Stimulated activated naive CD4-positive, alpha-beta T cell treated with Interleukin-2 at 50 U/mL for 16 hours (primary cell): ENCODE results near the gene KRT33A.
"Not testable (repeated sequence)": the region's sequence is repeated elsewhere in the genome, so short reads cannot be mapped to it uniquely, and the experiment has no call there.

ENCODE experiments used
- DNase-seq: peaks from one replicate; lab custom pipeline; 2025; lab: John Stamatoyannopoulos, UW

The KRT33A gene

DNA sequence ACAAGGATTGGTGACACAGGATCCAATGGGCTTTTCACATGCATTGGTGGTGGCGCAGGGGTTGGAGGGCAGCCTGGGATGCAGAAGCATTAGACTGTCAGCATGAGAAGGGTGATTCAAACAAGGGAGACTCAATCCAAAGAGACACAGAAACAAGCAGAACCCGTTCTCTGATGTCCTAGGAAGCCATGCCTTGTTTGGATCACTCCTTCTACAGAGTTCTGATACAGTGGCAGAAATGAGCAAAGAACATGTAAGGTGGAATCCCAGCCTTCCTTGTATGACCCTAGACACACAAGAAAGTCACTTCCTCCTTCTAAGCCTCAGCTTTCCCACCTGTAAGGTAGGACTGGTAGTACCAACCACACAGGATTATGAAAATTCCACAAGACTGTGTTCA, 13.3 kb upstream of the KRT33A start:
- DNase-seq, result no peak

DNA sequence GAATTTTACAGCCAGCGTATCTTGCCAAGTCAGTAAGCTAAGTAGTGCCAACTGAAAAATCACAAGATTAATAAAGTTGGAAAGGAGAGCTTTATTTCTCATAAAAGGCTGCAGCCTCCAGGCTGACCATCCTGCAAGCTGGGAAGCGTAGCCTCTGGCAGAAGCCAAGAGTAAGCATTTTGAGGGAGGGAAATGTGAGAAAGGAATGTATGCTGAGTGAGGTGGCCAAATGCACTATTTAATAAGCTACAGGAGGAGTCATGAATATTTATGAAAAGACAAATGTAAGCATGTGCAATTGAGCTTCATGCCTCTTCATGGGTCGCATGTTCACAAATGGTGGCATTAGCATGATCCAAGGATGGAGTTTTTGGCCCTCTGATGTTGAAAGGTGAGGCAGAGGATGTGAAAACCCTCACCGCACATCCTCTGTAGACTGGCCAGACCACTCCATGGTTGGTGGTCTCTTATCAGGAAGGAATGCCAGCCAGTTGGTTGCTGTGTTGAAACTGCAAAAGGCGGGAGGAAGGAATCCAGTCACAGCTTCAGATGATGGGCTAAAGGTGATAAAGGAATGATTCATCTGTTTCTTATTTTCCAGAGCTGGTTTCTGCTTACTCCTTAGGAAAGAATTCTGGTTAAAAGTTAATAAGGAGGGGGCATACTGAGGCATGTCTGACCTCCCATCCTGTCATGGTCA, 9.8 kb upstream of the KRT33A start:
- no peak for DNase-seq

DNA sequence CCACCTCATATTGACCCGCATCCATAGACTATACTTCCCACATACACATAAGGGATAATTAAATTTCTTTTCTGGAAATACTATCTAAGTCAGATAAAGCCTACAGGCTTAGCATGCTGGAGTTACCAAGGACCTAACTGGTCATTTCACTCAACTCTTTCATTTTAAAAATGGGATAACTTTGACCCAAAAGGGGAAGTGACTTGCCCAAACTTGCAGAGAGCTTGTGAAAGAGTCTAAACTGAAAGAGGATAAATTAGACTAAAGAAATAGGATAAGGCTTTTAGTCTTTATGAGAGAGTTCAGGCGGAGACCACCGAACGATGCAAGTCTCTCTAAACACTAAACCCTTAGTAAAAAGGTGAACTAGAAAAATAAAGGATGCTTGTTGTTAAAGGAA, 3.9 kb upstream of the KRT33A start:
- DNase-seq, result no peak

DNA sequence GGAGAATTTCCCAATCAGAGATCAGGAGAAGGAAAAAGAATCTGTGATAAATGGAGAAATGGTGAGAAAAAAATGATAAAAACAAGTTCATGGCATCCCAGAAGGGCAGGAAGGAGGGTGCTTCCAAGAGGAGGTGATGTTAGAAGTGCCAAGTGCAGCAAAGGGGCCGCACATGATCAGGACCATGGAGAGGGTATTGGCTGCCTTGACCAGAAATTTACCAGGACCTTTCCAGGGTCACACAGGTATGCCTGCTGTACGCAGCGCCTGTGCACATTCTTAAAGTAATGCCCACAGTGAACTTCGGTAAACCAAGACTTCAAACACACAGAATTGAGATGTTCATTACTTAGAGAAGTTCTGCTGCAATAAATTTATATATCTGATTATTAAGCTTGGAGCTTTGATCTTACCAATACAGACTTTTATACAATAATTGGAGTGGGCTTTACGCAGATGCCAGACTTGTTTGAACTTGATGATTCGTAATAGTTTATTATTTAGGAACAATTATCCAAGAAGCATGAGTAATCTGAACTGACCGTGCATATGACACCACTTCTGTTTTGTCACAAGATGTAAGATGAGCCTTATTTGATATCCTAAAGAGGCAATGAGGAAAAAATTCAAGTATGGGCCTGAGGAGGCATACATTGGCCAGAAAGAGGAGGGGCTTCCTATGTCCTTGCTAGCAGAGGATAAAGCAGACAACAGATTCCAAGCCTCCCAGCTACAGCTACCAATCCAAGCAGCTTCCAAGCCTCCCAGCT, 2.2 kb upstream of the KRT33A start:
- no peak for DNase-seq

DNA sequence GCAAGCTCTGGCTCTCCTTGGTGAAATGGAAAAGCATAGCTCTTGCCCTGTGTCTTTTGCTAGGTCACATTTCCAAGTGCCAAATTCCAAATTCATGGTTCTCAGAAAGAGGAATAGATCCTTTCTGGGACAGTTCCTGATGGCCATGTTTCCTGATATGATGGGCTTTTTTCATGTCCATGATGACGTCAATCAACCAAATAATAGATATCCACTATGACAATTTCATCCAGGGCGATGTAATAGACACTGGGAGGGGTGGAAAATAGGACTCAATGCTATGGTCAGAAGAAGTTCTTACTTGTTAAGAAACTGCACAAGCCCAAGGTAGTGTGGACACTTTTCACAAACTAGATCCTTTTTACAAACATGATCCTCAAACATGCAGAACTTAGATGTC, 549 bp upstream of the KRT33A start:
- DNase-seq, result no peak

DNA sequence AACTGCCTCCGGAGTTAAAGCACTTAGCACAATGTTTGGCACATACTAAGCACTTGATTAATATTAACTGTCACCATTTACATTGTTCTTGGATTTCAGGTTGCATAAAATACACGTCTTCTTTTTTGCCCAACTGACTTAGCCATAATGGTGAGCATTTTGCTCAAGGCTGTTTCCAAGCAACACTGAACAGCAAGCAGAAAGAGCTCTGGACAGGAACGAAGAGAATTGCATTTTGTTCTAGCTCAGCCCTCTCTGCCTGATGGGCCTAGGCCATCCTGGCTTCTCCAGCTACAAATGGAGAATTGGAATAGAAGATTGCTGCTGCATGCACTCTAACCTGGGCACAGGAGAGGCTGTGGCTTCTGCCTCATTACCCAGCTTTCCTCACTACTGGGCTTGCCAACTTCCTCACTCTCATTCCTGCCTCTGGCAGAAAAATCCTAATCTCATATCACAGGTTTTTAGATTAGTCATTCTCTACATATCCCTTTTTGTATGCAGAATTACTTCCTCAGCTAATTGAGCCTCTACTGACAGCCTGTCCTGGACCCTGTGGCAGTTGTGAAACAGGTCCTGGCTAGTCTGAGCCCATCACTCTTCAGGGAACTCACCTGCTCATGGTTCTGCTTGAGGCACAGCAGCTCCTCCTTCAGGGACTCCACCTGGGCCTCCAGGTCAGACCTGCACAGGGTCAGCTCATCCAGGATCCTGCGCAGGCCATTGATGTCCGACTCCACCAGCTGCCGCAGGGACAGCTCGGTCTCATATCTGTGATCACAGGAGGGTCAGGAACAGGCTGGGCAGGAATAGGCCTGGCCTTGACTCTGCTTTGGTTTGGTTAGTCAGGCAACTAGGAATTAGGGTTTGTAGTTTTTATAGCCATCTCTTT, 2.5 kb downstream of the KRT33A start:
- DNase-seq, result no peak

DNA sequence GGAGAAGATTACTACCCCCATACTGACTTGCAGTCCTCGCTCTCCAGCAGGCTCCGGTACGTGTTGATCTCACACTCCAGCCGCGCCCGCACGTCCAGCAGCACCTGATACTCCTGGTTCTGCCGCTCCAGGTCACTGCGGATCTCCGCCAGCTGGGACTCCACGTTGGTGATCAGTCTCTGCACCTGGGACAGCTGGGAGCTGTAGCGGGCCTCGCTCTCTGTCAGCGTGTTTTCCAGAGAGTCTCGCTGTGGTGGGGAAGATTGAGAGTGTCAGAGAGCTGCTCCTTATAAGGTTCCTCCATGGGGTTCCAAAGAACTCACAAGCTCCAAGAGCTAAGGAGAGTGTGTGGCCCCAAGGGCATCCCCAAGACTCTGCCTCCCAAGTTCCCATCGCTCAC, 4.2 kb downstream of the KRT33A start:
- DNase-seq, result not testable (repeated sequence)

DNA sequence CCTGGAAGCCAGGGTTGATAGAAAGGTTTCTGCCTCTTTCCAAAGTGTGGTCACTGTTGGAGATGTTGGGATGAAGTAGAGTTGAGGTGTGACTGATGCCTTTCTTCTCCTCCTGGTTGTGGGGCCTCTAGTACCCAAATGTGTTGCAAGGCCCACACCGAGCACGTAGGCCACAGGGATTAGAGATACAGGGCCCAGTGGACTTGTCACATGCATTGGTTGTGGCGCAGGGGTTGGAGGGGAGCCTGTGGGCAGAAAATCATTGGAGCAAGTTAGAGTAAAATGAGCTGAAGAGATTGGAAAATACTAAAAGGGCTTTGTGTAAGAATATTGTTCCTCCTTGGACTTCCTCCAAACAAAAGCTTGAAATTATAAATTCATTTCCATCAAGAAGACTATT, 4.6 kb downstream of the KRT33A start:
- no peak for DNase-seq

DNA sequence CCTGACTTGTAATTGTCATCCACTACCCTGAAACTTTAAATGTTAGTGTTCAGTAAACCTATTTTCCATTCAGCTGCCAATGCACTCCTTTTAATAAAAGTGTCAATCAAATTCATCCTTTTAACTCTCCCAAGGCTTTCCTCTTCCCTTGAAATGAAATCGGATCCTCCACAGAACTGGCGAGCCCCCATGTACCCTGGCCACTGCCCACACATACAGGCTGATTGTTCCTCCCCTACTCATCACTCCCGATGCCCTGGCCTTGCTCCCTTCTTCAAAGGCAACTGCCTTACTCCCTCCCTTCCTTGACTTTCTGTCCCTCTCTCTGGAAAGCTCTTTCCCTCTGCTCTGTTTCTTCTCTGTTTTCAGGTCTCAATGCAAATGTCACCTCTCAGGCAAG, 7.6 kb downstream of the KRT33A start:
- no peak for DNase-seq

DNA sequence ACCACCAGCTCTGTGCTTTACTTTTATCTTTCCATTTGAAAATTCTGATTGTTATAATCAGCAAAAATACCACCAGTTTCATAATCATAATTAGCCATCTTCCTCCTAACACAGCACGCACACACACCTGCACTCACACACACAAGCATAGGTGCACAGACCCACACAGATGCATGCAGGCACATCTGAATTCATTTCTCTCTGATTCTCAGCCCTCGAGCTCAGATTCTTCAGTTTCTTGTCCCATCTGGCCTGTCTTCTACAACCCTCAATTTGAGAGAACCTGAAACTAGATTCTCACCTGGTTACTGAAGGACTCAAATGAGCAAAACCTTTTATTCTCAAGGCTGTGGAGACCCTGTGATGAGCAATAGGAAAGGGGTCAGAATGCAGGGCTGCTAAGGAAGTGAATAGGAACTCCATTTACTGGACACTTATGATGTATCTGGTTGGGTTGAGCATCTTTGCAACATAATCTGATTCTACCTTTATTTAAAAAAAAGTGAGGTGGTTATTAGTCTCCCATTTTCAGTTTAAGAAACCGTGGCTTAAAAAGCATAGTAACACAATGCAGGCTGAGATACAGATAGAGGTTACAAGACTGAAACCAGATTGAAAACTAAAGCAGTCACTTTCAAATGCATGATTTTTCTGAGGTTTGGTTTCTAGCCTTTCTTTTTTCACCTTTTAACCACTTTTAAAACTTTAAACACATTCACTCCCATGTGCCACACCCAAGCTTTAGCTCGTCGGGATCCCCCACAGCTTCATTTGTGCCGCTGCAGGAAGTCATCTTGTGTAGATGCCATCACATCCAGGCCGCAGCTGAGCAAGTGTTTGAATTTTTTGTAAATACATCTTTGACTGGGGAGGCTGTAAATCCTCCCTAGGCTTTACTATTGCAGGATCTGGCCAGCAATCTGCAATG, 9.4 kb downstream of the KRT33A start:
- peak; percentile 24 for DNase-seq

DNA sequence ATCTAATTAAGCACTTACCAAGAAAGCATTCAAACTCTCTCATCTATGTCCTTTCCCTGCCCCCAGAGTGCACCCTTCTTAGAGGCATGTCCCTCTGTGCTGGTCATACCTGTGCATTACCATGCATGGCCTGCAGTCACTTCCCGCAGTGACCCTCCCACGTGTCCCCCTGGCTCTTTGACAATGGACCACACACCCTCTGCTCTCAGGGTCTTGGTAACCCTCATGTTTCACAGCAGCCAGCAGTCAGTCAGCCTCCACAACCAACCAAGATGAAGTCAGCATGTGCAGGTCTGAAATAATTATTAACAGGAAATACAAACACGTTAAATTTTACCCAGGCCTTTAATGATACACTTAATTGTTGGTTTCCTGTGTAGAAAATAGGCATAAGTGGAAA, 10.1 kb downstream of the KRT33A start:
- DNase-seq, result no peak

DNA sequence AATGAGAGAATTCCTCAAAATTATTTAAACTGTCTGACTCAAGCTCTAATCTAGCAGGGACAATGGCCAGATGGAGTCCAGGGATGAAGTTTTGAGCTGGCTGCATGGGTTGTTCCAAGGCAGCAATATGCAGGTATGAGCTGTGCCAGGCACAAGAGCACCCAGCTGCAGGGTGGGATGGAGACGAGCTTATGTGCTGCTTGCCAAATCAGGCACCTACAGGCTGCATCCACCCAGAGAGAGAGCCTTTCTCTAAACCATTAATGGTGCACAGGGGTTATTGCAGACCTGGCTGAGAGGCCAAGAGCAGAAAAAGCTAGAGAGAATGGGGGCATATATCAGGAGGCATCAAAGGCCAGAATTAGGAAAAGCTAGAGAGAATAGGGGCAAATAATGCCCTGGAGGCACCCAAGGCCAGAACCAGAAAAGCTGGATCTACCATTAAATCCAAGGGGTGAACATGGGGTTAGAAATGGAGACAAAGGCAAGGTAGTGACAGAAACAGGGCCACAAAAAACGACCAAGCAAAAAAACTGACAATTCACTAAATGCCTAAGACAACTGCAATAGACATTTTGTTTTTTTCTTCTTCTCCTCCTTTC, 11.0 kb downstream of the KRT33A start:
- no peak for DNase-seq

DNA sequence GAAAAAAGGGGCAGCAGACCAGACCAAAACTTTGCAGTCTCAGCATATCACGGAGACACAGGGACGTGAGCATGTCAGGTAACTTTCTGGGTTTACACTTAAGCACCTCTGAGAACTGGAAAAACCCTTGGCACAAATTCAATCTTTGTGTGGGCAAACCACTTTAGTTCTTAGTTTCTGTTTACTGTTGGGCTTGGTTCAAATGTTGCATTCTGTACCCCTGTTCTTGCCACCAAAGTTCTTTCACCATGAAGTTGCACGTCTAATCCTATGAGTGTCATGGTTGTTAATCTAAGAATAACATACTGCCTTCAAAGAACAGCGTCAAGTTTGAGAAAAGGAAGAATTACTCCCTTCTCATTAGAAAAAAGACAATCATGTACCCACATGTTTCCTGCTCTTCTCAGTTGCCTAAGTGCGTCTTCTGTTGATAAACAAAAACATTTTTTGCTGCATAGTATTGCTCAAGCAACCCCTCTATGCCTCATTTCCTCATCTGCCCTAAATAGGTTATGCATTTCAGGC, 11.6 kb downstream of the KRT33A start:
- peak; percentile 43 for DNase-seq

DNA sequence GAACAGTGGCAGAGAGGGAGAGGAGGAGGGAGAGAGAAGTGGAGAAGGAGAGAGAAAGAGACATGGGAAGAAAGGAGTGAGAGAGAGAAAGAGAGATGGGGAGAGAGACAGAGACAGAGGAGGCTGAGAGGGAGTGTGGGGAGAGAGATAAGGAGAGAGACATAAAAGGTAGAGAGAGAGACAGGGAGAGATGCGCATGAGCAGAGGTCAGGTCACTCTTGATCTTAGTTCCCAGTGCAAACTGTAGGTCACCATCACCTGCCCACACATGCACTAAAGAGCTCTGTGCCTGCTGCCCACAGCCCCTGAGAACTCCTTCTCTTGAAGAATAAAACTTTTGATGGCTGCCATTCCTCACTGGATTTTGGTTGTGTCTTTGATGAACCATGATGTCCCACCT, 14.9 kb downstream of the KRT33A start:
- no peak for DNase-seq

DNA sequence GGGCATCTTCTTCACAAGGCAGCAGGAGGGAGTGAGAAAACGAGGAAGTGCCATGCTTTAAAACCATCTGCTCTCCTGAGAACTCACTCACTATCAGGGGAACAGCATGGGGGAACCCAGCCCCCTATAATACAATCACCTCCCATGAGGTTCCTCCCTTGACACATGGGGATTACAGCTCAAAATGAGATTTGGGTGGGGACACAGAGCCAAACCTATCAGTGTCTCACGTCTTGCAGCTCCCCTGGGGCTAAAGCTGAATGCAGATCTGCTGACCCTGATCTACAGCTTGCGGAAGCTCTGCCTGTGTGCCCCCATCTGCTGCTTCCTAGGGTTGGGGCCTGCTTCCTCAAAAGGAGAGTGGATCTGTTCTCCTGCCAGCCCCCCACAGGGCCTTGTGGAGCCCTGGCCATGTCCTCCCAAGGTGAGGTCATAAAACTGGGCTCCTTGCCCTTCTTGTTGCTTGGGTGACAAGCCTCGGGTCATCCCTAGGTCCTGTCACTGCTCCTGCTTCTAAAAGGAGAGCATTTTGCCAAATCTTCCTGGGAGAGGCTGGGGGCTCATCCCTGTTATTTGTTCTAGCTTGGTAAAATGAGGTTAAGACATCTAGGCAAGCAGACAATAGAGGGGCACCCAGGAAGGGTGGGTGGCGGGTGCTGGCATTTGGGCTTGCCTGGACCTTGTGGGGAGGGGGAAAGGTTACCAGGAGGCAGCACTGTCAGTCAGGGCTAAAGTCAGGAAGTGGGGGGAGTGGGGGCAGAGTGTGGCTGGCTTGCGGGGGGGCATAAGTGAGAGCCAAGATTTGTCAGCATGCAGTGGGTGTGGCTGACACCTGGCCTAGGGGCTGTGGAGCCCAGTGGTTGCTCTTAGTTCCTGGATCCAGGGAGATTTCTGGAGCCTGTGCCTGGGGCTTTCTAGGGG, 16.0 kb downstream of the KRT33A start:
- no peak for DNase-seq

DNA sequence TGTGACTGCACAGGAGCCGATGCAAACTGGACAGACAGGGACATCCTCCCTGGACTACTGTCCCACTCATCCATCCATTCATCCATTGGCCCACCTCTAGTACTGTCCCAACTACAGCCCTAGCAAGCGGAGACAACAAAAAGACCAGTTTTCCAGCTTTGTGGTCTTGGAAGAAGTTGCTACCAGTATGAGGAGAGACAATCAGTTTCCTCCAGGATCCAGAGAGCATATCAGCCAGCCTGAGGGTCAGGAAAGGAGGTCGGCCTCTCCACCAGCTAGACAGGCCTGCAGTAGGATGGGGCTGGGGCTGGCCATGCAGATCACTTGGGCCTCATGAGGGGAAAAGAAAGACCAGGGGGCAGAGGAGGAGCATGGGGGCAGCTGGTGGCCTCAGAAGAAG, 16.8 kb downstream of the KRT33A start:
- no peak for DNase-seq

DNA sequence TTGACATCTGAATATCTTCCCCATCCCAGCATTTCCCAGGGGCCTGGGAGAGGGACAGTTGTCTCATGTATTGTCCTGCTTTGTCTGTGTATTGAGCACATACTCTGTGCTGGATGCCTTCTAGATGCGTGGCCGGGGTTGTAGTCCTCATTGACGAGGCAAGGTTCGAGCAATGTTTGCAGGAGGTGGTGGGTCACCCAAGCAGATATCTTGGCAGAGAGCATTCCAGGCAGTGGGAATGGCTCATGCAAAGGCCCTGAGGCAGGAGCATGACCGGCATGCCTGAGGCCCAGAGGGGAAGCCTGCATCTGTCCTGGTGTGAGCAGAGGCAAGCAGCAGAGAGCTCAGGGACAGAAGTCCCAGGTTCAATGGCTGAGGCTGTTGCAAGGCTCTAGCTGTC, 17.5 kb downstream of the KRT33A start:
- DNase-seq, result no peak

DNA sequence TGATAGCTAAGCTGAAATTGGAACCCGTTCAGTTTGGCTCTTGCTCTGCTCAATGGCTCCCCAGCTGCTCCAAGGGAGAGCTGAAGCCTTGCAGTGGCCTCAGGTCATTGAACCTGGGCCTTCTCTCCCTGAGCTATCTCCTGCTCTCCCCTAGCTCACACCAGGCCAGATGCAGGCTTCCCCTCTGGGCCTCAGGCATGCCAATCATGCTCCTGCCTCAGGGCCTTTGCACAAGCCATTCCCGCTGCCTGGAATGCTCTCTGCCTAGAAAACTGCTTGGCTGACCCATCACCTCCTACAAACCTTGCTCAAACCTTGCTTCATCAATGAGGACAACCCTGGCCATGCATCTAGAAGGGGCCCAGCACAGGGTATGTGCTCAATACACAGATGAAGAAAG, 18.4 kb downstream of the KRT33A start:
- no peak for DNase-seq

DNA sequence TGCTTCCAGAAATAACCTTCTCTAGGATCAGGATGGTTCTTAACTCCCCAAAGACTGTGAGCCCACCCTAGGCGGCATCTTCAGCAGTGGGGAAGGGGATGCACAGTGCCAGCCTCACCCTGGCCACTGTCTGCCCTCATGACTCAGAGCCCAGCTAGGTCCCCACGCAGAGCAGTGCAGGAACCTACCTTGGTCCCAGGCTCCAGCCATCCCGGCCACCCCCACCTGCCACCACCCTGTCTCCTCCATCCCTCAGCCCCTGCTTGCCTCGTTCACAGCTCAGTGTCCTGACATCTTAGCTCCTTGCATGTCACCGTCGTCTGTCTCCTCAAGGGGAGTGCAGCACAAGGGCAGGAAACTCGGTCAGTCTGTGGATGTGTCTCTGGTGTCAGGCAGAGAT, 19.0 kb downstream of the KRT33A start:
- no peak for DNase-seq
